Right lobe of liver (tissue), 6 donors: ENCODE results near the gene CCDC88C. TPM values are rescaled to one million over a fixed set of nuclear protein-coding genes. Genes with fewer than 3 reads are reported as not detected.

ENCODE experiments used
- ATAC-seq, 4 donors: fragments of 200-7000 bp; cut with Tn5 transposase; one replicate each; pipeline ENCODE4 v1.9.1; 2020; ENCODE audit warnings: mild to moderate bottlenecking in 4 of 4, moderate library complexity in 4 of 4
- DNase-seq, 3 donors: peaks; one replicate each; pipeline ENCODE4 v3.0.0-alpha.2; 2020
- H3K27ac ChIP-seq, 3 donors: fragments of 200-600 bp; one replicate each; pipeline ENCODE4 v1.8.0; 2022
- H3K27me3 ChIP-seq, 2 donors: fragments of 200-600 bp; one replicate each; pipeline ENCODE4 v1.8.0; 2022
- H3K36me3 ChIP-seq, 4 donors: fragments of 200-600 bp; sonication (generic) in 1 of 4; one replicate each; pipeline versions ENCODE4 v1.5.1 to v1.8.0; 2017 to 2022; ENCODE audit warnings: control low read depth in 1 of 4
- H3K4me1 ChIP-seq, 4 donors: fragments of 200-600 bp; sonication (generic) in 1 of 4; one replicate each; pipeline versions ENCODE4 v1.5.1 to v1.8.0; 2017 to 2022; ENCODE audit warnings: control low read depth in 1 of 4
- H3K4me3 ChIP-seq, 3 donors: fragments of 200-600 bp; one replicate each; pipeline ENCODE4 v1.8.0; 2022
- H3K9me3 ChIP-seq, 4 donors: fragments of 200-600 bp; sonication (generic) in 1 of 4; one replicate each; pipeline versions ENCODE4 v1.5.1 to v1.8.0; 2017 to 2022; ENCODE audit warnings: control low read depth in 1 of 4
- POLR2A ChIP-seq: fragments of 450-650 bp; IDR thresholded peaks from one replicate; pipeline ENCODE4 v1.6.1; 2017; ENCODE audit warnings: antibody characterized with exemption, mild to moderate bottlenecking
- WGBS: methylation state at CpG from one replicate; pipeline ENCODE4 v1.1.6; 2018; ENCODE audit warnings: low coverage, low lambda C conversion rate; ENCODE audit not compliant: insufficient coverage; ENCODE audit errors: missing lambda C conversion rate; 5-methylcytosine and 5-hydroxymethylcytosine counted together
- intact Hi-C, 2 donors: fragments of 100-400 bp; cut with DNase I; formaldehyde crosslinking; loops; one replicate each; pipeline versions ENCODE4 v1.11.2 to v1.14.1; 2022
- total RNA-seq, 6 experiments: library from RNA; depleted of rRNA in 2 of 6; stranded (reverse); fragments of >200 nt in 2 of 6; fragmentation: NEBNext Ultra II Directional in 3 of 6; extraction: Animal tissue kit (Norgen Biotek cat#: 25700) in 3 of 6; gene quantifications; one replicate each; pipeline versions ENCODE4 v1.1.0 to v1.2.4, GENCODE V29; 2016 to 2023
- TF ChIP-seq, protein P1 (sequence below), 4 donors: fragments of 200-600 bp in 3 of 4; fragments of 450-650 bp in 1 of 4; IDR thresholded peaks; one replicate each; pipeline versions ENCODE4 v1.5.1 to v1.8.0; 2016 to 2022; ENCODE audit warnings: antibody characterized with exemption in 4 of 4, mild to moderate bottlenecking in 2 of 4
- donor health status: DM: no; HTN: yes; CAD: no.
- donor health status: DM: no; HTN: no; CAD: no.
- donor health status: DM: no; HTN: no; CAD: no.
- donor health status: DM: no; HTN: yes; CAD: no.
- donor health status: DM: no; HTN: yes; CAD: no.

Gene CCDC88C
- total RNA-seq, 6 experiments from 2014 or later, result 1.2 to 5.7 (median 3.1) TPM

DNA sequence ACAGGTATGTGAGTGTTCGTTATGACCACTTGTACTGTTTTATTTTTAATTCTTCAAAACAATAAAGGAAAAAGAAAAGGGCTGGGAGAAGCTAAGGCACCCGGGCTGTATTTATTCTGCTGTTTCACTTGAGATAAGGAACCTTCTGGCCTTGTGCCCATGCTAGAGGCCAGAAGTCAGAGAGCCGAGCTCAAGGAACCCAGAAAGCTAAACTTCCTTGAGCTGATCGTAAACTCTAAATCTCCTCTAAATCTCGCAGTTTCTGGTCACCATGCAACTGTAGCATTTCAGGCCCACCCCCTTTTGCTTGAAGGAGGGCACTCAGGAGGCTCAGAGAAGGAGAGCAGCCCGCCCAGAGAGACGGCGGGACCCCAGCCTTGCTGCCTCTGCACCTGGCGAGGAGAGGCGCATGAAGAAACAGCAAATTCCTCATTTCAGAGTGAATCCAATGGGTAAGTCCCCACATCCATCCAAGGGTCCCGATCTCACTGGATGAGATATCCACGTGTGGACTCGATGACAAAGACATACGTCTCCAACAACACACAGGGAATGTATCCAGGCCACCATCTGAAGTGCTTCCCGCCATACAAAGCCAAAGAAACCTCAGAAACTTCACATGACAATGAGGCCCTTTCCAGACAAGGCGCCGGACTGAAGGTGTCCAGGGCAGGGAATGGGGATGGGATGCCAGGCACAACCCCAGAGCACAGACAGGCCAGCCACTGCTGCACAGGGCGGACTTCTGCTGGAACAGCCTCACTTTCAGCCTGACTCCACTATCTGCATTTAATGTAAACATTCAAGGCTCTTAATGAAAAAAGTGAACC, 14.6 kb downstream of the CCDC88C start:
- no peak overlapping the region for H3K4me3 ChIP-seq
- no peaks in the 10 kb centered on the region for H3K27me3 ChIP-seq
- 53% methylated on average over 13 of the region's 18 CpGs for WGBS
- peak overlapping the region in 2 of 3 donors; percentile 34 to 43 for H3K27ac ChIP-seq
- H3K9me3 ChIP-seq, result no peaks in the 10 kb centered on the region
- H3K4me1 ChIP-seq, result no peaks in the 10 kb centered on the region
- TF ChIP-seq, protein P1, sequence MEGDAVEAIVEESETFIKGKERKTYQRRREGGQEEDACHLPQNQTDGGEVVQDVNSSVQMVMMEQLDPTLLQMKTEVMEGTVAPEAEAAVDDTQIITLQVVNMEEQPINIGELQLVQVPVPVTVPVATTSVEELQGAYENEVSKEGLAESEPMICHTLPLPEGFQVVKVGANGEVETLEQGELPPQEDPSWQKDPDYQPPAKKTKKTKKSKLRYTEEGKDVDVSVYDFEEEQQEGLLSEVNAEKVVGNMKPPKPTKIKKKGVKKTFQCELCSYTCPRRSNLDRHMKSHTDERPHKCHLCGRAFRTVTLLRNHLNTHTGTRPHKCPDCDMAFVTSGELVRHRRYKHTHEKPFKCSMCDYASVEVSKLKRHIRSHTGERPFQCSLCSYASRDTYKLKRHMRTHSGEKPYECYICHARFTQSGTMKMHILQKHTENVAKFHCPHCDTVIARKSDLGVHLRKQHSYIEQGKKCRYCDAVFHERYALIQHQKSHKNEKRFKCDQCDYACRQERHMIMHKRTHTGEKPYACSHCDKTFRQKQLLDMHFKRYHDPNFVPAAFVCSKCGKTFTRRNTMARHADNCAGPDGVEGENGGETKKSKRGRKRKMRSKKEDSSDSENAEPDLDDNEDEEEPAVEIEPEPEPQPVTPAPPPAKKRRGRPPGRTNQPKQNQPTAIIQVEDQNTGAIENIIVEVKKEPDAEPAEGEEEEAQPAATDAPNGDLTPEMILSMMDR (IDR thresholded peaks at IDR 0.05), result no peak
- TF ChIP-seq POLR2A, result no peak
- no peaks in the 10 kb centered on the region for H3K36me3 ChIP-seq
- ATAC-seq, result peak; percentile 28 to 54 (median 38)
- DNase-seq, result no peak
- intact Hi-C loops, result no loop called here

DNA sequence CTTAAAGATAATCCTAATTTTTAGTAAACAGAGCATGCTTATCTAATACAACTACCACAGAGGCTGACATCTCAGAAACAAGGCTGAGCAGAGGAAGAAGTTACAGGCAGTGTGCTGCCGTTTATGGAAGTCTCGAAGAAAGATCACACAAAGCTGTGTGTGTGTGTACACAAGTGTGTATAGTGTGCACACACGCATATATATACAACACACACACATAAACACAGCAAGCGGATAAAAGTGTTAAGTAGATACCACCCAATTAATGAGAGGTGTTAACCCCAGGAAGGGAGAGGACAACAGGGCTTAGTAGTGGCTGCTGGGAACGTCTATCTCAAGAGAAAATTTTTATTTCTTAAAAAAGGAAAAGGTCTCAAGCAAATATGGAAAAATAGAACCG, 15.3 kb downstream of the CCDC88C start:
- H3K9me3 ChIP-seq, result no peaks in the 10 kb centered on the region
- no peak overlapping the region for H3K4me3 ChIP-seq
- DNase-seq (no peak), ATAC-seq (no peak)
- H3K4me1 ChIP-seq, result peaks cover 0 to 2% (median 0%) of the 10 kb centered on the region in 4 donors
- H3K27me3 ChIP-seq, result no peaks in the 10 kb centered on the region
- intact Hi-C loops, result no loop called here
- peak overlapping the region in 2 of 3 donors; percentile 34 to 43 for H3K27ac ChIP-seq
- no peaks in the 10 kb centered on the region for H3K36me3 ChIP-seq
- WGBS, result 29% methylated on average over 6 of the region's 6 CpGs
- TF ChIP-seq, protein P1 (IDR thresholded peaks at IDR 0.05), result no peak
- no peak for TF ChIP-seq POLR2A

DNA sequence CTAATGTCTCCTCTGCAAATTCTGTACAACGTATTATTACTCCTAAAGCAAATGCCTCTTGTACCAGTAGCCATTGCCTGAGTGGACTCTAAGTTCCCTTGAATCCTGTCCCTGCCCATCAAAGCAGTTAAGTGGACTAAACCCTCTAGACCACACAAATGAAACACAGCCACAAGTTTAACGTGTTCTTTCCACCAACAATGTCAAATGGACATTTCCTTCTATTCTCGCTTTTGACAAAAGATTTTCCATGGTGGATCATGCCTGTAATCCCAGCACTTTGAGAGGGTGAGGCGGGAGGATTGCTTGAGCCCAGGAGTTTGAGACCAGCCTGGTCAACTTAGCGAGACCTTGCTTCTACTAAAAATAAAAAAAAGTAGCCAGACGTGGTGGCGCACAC, 15.9 kb downstream of the CCDC88C start:
- no peak for ATAC-seq
- peak overlapping the region in 1 of 3 donors; percentile 34 for H3K27ac ChIP-seq

DNA sequence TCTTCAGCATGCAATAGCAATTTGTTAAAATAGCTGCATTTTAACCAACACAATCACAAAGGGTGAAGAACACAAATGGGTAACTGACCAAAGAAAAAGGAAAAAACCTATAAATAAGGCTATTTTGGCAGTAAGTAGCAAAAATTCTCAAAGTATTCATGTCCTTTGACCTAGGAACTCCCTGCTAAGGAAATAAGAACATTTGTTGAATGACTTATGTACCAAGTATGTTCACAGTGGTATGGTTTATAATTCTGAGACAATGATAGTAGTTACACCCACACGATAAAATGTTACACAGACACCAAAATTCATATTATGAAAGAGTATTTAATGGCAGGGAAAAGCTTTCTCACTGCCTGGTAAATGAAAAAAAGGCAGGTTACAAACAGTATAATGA, 16.9 kb downstream of the CCDC88C start:
- intact Hi-C loops, result no loop called here
- DNase-seq (no peak), ATAC-seq (no peak)
- H3K27me3 ChIP-seq, result no peaks in the 10 kb centered on the region
- WGBS, result 73% methylated on average over 1 of the region's 1 CpG
- H3K4me3 ChIP-seq, result no peak overlapping the region
- no peak overlapping the region for H3K27ac ChIP-seq
- TF ChIP-seq POLR2A, result no peak
- TF ChIP-seq, protein P1 (IDR thresholded peaks at IDR 0.05), result no peak
- no peaks in the 10 kb centered on the region for H3K36me3 ChIP-seq
- H3K4me1 ChIP-seq, result peaks cover 0 to 6% (median 0%) of the 10 kb centered on the region in 4 donors
- no peaks in the 10 kb centered on the region for H3K9me3 ChIP-seq

More for the DNA sequence above, 15.9 kb downstream of the CCDC88C start:
- Histone ChIP-seq H3K9me3 (no peaks in the 10 kb centered on the region), H3K4me1 (peaks cover 0 to 6% (median 0%) of the 10 kb centered on the region in 4 donors), H3K36me3 (no peaks in the 10 kb centered on the region), H3K27me3 (no peaks in the 10 kb centered on the region), H3K4me3 (no peak overlapping the region)
- WGBS, result 63% methylated on average over 6 of the region's 7 CpGs
- intact Hi-C loops, result no loop called here
- TF ChIP-seq POLR2A, result no peak
- TF ChIP-seq, protein P1 (IDR thresholded peaks at IDR 0.05), result no peak
- DNase-seq, result no peak
